GM08714 (cell line): Measurements from ENCODE around the gene RAB25.

Experiments used
- H3K4me3 ChIP-seq: fragments of 200-500 bp; sonication (Bioruptor generic); 2 replicates; pipeline ENCODE4 v1.5.1; 2014; ENCODE audit warnings: mild to moderate bottlenecking, low read length, inconsistent platforms
- ZNF274 ChIP-seq: IDR thresholded peaks from 2 replicates; pipeline ENCODE4 v1.6.1; 2012; ENCODE audit warnings: mild to moderate bottlenecking, low read depth, low read length

The RAB25 gene

GRCh38 chr1:156079762-156080161, 18.8 kb downstream of the RAB25 start:
- H3K4me3 ChIP-seq = no peak overlapping the region
- TF ChIP-seq ZNF274 = no peak

GRCh38 chr1:156080241-156080862, 19.4 kb downstream of the RAB25 start:
- H3K4me3 ChIP-seq = no peak overlapping the region
- no peak for TF ChIP-seq ZNF274

DNA sequence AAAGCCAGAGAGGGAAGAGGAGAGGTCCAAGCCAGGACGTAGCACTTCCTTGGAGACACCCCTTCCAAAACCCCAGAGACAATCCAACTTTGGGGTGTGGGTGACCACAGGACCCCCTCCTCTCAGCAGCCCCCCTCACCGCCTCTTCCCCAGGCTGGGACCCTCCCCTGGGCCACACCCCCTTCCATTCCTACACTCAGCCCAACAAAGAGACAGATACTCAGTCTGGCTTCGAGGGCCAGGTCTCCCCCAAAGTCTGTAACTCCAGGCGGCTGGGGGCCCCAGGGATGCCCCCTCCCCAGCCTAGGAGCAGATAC, 19.9 kb downstream of the RAB25 start:
- no peak overlapping the region for H3K4me3 ChIP-seq
- no peak for TF ChIP-seq ZNF274

GRCh38 chr1:156081180-156081916, 20.4 kb downstream of the RAB25 start:
- TF ChIP-seq ZNF274 = no peak
- H3K4me3 ChIP-seq = peak overlapping the region; percentile 72

GRCh38 chr1:156081917-156082308, 21.0 kb downstream of the RAB25 start:
- TF ChIP-seq ZNF274 = no peak
- H3K4me3 ChIP-seq = peak overlapping the region; percentile 72

GRCh38 chr1:156082309-156083091, 21.5 kb downstream of the RAB25 start, which contains the start of gene MEX3A:
Gene MEX3A (minus strand): TSS chr1:156082465. CDS start chr1:156081998, 467 bp downstream.
- peak within 1 kb of the TSS; percentile 72 for H3K4me3 ChIP-seq
- no peak for TF ChIP-seq ZNF274

GRCh38 chr1:156083800-156084790, 23.1 kb downstream of the RAB25 start:
- no peak for TF ChIP-seq ZNF274
- no peak overlapping the region for H3K4me3 ChIP-seq

GRCh38 chr1:156086256-156086662, 25.3 kb downstream of the RAB25 start:
- no peak for TF ChIP-seq ZNF274
- H3K4me3 ChIP-seq = no peak overlapping the region

GRCh38 chr1:156089704-156090103, 28.7 kb downstream of the RAB25 start:
- TF ChIP-seq ZNF274 = no peak
- no peak overlapping the region for H3K4me3 ChIP-seq

DNA sequence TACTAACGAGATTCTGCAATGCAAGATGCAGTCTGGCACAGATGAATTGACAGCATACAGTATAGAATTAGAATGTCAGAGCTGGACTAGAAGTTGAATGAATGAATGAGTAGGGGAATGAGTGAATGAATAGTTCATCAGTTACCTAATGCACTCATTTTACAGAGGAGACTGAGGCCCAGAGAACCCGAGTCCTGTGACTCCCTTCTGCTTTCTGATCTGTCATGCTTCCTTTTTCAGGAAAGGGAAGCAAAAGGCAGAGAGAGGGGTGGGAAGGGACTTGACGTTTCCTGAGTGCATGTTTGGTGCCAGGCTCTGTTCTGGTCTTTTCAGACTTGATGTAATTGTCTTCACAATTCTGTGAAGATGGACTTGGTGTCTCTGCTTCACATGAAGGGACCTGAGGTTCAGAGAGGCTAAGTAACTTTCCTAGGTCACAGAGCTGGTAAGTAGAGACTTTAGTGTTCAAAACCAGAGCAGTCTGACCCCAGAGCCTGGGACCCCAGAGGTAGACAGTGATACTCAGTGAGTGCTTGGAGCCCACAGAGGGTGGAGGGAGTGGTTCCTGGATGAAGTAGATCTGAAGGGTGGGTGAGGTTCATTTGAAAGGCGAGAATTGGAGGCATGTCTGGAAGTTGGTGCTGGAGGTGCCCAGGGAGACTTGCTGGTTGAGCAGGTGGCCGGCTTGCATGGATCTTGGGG, 29.3 kb downstream of the RAB25 start:
- no peak for TF ChIP-seq ZNF274
- no peak overlapping the region for H3K4me3 ChIP-seq

GRCh38 chr1:156090840-156091188, 29.9 kb downstream of the RAB25 start:
- H3K4me3 ChIP-seq = no peak overlapping the region
- TF ChIP-seq ZNF274 = no peak

DNA sequence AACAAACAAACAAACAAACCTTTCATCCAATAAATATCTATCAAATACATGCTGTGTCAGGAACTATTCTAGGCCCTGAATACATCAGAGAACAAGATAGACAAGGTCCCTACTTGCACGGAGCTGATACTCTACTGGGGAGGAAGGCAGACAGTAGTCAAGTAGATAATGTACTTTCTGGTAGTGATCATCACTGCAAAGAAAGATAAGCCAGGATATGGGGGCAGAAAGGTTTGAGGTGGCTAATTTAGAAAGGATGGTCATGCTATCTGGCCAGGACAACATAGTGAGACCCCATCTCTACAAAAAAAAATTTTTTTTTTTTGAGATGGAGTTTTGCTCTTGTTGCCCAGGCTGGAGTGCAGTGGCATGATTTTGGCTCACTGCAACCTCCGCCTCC, 30.6 kb downstream of the RAB25 start:
- no peak for TF ChIP-seq ZNF274

GRCh38 chr1:156095906-156096508, 35.0 kb downstream of the RAB25 start:
- no peak overlapping the region; the same call in 1 of the 2 replicates for H3K4me3 ChIP-seq
- TF ChIP-seq ZNF274 = no peak

More for the DNA sequence above, 30.6 kb downstream of the RAB25 start:
- H3K4me3 ChIP-seq = no peak overlapping the region
